GM12891 (cell line): Measurements from ENCODE around the gene CENPV. TPM values are rescaled to one million over a fixed set of nuclear protein-coding genes. Genes with fewer than 3 reads are reported as not detected.
A peak's percentile ranks its signal among the peaks of the same experiment; 100 is the strongest.
"Not testable (repeated sequence)": the region's sequence is repeated elsewhere in the genome, so short reads cannot be mapped to it uniquely, and the experiment has no call there.

Experiments
- DNase-seq: peaks from one replicate; pipeline ENCODE4 v3.0.0; 2011; ENCODE audit warnings: low spot score; ENCODE audit not compliant: insufficient read length
- FAIRE-seq: peaks from 2 replicates; lab custom pipeline; 2011; peaks lifted over from hg19 to GRCh38; lab: Jason Lieb, UNC
- PAX5 ChIP-seq: IDR thresholded peaks from 2 replicates; pipeline ENCODE4 v1.6.1; 2011; ENCODE audit warnings: low read length, moderate library complexity, mild to moderate bottlenecking; ENCODE audit not compliant: insufficient read depth, severe bottlenecking
- POLR2A ChIP-seq: IDR thresholded peaks from 2 replicates; pipeline ENCODE4 v1.6.1; 2011; ENCODE audit warnings: low read depth, low read length, control low read depth
- POLR2AphosphoS5 ChIP-seq: IDR thresholded peaks from 2 replicates; pipeline ENCODE4 v1.6.1; 2011; ENCODE audit warnings: low read depth, low read length, control low read depth
- POU2F2 ChIP-seq: IDR thresholded peaks from 2 replicates; pipeline ENCODE4 v1.6.1; 2011; ENCODE audit warnings: low read depth, mild to moderate bottlenecking, control low read depth, low read length, moderate library complexity
- SPI1 ChIP-seq: IDR thresholded peaks from 2 replicates; pipeline ENCODE4 v1.6.1; 2011; ENCODE audit warnings: low read depth, low read length, control low read depth
- TAF1 ChIP-seq: IDR thresholded peaks from 2 replicates; pipeline ENCODE4 v1.6.1; 2011; ENCODE audit warnings: low read depth, low read length, control low read depth
- polyA plus RNA-seq: library from polyadenylated mRNA; unstranded; fragments of >200 nt; gene quantifications from one replicate; pipeline ENCODE4 v1.2.1, GENCODE V29; 2012; ENCODE audit warnings: low read depth, missing spikeins, inconsistent platforms; ENCODE audit not compliant: missing spikeins

Gene CENPV
- 57.4 TPM for polyA plus RNA-seq

DNA sequence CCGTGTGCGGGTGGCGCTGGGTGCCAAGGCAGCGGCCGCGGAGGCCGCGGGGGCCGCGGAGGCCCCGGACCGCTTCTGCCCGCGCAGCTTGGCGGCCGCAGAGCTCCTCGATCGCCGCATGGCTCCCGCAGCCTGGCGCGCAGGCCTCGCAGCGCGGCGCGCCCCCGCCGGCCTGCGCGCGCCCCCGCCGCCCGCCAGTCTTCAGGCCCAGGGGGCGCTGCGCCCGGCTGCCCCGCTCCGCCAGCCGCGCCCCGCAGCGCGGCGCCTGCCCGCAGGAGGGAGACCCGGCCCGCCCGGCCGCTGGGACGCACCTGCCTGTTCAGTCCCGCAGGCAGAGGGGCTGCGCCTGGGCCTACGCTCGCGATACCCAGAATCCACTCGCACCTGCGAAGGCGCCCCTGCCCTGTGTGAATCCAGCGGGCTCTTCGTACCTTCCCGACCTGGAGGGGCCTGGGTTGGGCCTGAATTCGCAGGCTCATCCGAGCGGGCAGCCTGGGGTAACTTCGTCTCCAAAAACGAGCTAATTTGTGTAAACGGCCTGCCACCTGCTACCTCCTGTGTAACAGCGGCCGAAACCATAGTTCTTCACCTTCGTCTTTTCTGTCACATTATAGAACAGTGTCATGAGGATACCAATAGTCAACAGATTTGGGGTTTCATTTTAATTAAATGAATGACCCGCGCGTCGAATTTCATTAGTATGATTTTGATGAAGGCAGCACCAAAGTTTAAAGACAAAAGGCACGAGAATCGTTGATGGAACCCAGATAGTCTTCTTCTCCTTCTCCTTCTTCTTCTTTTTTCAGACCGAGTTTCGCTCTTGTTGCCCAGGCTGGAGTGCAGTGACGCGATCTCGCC, at the start of gene CENPV:
TSS of gene CENPV (minus strand) at position 153 of the 858 bp plus-strand sequence. CDS start at position 120, 33 bp downstream.
- TF ChIP-seq POLR2A = peak; percentile 53; the same call in 1 of the 2 replicates
- no peak for TF ChIP-seq POU2F2
- peak; percentile 55 for TF ChIP-seq PAX5
- TF ChIP-seq POLR2AphosphoS5 = no peak
- no peak for TF ChIP-seq TAF1
- TF ChIP-seq SPI1 = no peak
- FAIRE-seq = peak; percentile 94
- DNase-seq = peak; percentile 81

- TF ChIP-seq POLR2A = no peak
- TF ChIP-seq POU2F2 = peak; percentile 49; the same call in 1 of the 2 replicates
- no peak for TF ChIP-seq SPI1
- FAIRE-seq (peak; percentile 93), DNase-seq (peak; percentile 28)
Measured at GRCh38 chr17:16398270-16399267, 45.3 kb upstream of the CENPV start.

GRCh38 chr17:16396693-16397092, 43.4 kb upstream of the CENPV start:
- not testable (repeated sequence) for DNase-seq, FAIRE-seq

GRCh38 chr17:16395887-16396286, 42.6 kb upstream of the CENPV start:
- not testable (repeated sequence) for FAIRE-seq

GRCh38 chr17:16392491-16392890, 39.2 kb upstream of the CENPV start:
- DNase-seq, FAIRE-seq: not testable (repeated sequence)

More at GRCh38 chr17:16395887-16396286, 42.6 kb upstream of the CENPV start:
- not testable (repeated sequence) for DNase-seq

DNA sequence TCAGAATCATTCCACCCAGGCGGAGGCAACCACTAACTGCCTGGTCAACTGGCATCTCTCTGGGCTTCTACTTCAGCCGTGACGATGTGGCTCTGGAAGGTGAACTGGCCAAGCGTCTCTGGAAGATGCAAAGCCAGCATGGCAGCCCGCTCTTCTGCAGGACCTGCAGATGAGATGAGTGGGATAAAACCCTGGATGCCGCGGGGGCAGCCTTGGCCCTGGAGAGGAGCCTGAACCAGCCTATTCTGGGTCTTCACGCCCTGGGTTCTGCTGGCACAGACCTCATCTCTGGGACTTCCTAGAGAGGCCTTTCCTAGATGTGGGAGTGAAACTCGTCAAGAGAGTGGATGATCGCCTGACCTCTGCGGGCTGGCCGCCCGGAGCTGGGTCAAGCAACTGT, 38.2 kb upstream of the CENPV start:
- TF ChIP-seq POU2F2 (no peak), PAX5 (no peak), TAF1 (no peak), SPI1 (no peak), POLR2A (no peak), POLR2AphosphoS5 (no peak)
- no peak for FAIRE-seq
- DNase-seq = no peak

DNA sequence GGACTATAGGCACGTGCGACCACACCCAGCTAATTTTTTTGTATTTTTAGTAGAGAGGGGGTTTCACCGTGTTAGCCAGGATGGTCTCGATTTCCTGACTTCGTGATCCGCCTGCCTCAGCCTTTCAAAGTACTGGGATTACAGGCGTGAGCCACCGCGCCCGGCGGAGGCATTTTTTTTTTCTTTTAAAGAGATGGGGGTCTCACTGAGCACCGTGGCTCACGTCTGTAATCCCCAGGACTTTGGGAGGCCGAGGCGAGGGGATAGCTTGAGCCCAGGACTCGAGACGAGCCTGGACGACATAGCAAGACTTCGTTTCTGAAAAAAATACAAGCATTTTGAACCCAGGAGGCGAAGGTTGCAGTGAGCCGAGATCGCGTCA, 32.8 kb upstream of the CENPV start:
- not testable (repeated sequence) for FAIRE-seq, DNase-seq

DNA sequence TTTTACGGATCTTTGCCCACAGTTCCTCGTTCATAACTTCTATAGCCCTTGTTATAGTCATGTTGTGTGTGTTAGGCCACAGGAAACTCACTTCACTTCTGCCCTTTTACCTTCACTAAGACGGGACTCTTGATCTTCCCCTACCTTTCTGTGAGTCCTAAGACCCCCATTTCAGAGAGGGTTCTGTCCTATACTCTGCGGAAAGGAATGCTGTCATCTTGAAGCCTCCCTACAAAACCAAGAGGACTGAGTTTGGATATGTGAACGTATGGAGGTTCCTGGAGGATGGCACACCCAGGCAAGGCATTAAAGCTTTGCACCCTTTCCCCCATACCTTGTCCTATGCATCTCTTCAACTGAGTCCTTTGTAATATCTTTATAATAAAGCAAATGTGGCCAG, 31.3 kb upstream of the CENPV start:
- FAIRE-seq (no peak), DNase-seq (no peak)
- no peak for TF ChIP-seq POLR2AphosphoS5
- TF ChIP-seq POLR2A = no peak
- TF ChIP-seq SPI1 = no peak
- no peak for TF ChIP-seq POU2F2
- TF ChIP-seq PAX5 = no peak
- TF ChIP-seq TAF1 = no peak

GRCh38 chr17:16383772-16384287, 30.6 kb upstream of the CENPV start:
- DNase-seq (no peak), FAIRE-seq (no peak)
- no peak for TF ChIP-seq POLR2A
- TF ChIP-seq POLR2AphosphoS5 = no peak
- TF ChIP-seq PAX5 = no peak
- TF ChIP-seq TAF1 = no peak
- TF ChIP-seq SPI1 = no peak
- no peak for TF ChIP-seq POU2F2

DNA sequence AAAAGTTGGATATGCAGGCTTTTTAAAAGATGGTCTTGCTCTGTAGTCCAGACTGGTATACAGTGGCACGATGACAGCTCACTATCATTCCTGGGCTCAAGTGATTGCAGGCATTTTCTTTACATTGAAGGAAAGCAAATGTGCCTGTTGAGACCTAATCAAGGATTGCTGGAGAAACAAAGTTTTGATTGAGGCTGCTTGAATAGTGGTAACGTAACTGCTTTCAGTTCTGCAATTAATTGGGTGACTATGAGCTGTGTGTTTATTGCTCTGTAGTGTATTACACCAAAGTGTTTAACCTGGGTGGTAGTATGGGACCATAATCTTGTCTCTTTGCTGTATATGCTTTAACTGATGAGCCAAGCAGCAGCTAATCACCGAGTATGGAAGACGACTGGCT, 29.9 kb upstream of the CENPV start:
- DNase-seq (no peak), FAIRE-seq (no peak)
- TF ChIP-seq POU2F2 (no peak), POLR2A (peak; percentile 70), POLR2AphosphoS5 (peak; percentile 54; the same call in 1 of the 2 replicates), SPI1 (peak; percentile 85), PAX5 (no peak), TAF1 (no peak)
